ENCODE results near the gene TNRC6B.

TNRC6B gene

GRCh38 chr22:40210818-40211217 lies 33.1 kb downstream of the TNRC6B start:
- Histone ChIP-seq H3K36me3 (replicated peaks; ENCODE audit: low read depth, low read length) (no peaks in the 10 kb centered on the region), H3K9me3 (ENCODE audit: insufficient read depth, low read length) (no peaks in the 10 kb centered on the region), H3K4me3 (ENCODE audit: low read length) (peak overlapping the region; percentile 34), H3K4me1 (ENCODE audit: low read length) (peaks cover 52% of the 10 kb centered on the region), H3K4me2 (ENCODE audit: low read length) (peak overlapping the region; percentile 64), H4K20me1 (ENCODE audit: insufficient read depth, low read length) (peaks cover 58% of the 10 kb centered on the region), H3K9ac (ENCODE audit: low read length) (peak overlapping the region; percentile 2; the same call in 1 of the 2 replicates), H2AFZ (ENCODE audit: low read depth, low read length) (no peak overlapping the region), H3K27ac (ENCODE audit: low read length) (peak overlapping the region; percentile 49), H3K27me3 (ENCODE audit: low read depth, low read length) (no peaks in the 10 kb centered on the region; the same call in 1 of the 2 replicates), H3K79me2 (ENCODE audit: low read length) (peaks cover 62% of the 10 kb centered on the region)
- no peak for TF ChIP-seq EZH2phosphoT487 (IDR thresholded peaks at IDR 0.05; ENCODE audit: low read depth)
- TF ChIP-seq, protein P1, sequence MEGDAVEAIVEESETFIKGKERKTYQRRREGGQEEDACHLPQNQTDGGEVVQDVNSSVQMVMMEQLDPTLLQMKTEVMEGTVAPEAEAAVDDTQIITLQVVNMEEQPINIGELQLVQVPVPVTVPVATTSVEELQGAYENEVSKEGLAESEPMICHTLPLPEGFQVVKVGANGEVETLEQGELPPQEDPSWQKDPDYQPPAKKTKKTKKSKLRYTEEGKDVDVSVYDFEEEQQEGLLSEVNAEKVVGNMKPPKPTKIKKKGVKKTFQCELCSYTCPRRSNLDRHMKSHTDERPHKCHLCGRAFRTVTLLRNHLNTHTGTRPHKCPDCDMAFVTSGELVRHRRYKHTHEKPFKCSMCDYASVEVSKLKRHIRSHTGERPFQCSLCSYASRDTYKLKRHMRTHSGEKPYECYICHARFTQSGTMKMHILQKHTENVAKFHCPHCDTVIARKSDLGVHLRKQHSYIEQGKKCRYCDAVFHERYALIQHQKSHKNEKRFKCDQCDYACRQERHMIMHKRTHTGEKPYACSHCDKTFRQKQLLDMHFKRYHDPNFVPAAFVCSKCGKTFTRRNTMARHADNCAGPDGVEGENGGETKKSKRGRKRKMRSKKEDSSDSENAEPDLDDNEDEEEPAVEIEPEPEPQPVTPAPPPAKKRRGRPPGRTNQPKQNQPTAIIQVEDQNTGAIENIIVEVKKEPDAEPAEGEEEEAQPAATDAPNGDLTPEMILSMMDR (IDR thresholded peaks at IDR 0.05; ENCODE audit: low read depth, low read length), result no peak; the same call in 1 of the 2 replicates

DNA sequence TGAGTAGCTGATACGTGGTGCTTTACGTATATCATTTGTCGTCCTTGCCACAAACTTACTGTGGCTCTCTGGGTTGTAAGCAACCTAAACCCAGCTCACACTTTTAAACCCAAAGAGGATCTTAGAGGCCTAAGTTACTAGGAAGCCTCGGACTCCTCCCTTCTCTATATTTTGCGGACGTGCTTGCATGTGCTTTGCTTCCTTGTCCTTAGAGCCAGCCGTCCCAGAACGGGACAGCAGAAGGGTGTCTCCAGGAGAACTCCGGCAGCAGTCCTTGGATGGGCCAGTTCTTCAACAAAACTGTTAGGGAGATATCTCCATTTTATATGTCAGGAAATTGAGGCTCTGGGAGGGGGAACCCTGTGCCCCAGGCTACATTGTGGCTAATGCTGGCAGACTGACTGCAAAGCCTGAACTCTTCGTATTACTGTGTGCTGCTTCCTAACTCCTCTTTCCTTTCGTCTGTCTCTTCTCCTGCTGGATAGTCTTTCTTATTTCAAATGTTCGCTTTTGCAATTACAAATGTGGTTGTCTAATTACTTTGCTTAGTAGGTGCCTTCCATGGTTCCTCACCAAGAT lies 33.8 kb downstream of the TNRC6B start:
- Histone ChIP-seq H3K27ac (ENCODE audit: low read length) (no peak overlapping the region), H2AFZ (ENCODE audit: low read depth, low read length) (no peak overlapping the region), H4K20me1 (ENCODE audit: insufficient read depth, low read length) (peaks cover 56% of the 10 kb centered on the region), H3K9me3 (ENCODE audit: insufficient read depth, low read length) (no peaks in the 10 kb centered on the region), H3K9ac (ENCODE audit: low read length) (no peak overlapping the region), H3K36me3 (replicated peaks; ENCODE audit: low read depth, low read length) (no peaks in the 10 kb centered on the region), H3K79me2 (ENCODE audit: low read length) (peaks cover 62% of the 10 kb centered on the region), H3K4me3 (ENCODE audit: low read length) (peak overlapping the region; percentile 16), H3K4me2 (ENCODE audit: low read length) (peak overlapping the region; percentile 64), H3K27me3 (ENCODE audit: low read depth, low read length) (no peaks in the 10 kb centered on the region; the same call in 1 of the 2 replicates), H3K4me1 (ENCODE audit: low read length) (peaks cover 59% of the 10 kb centered on the region)
- no peak for TF ChIP-seq EZH2phosphoT487 (IDR thresholded peaks at IDR 0.05; ENCODE audit: low read depth)
- TF ChIP-seq, protein P1 (IDR thresholded peaks at IDR 0.05; ENCODE audit: low read depth, low read length), result no peak

GRCh38 chr22:40212121-40212520 lies 34.4 kb downstream of the TNRC6B start:
- Histone ChIP-seq H3K79me2 (ENCODE audit: low read length) (peaks cover 63% of the 10 kb centered on the region), H3K4me1 (ENCODE audit: low read length) (peaks cover 65% of the 10 kb centered on the region), H3K9me3 (ENCODE audit: insufficient read depth, low read length) (no peaks in the 10 kb centered on the region), H3K36me3 (replicated peaks; ENCODE audit: low read depth, low read length) (no peaks in the 10 kb centered on the region), H3K27me3 (ENCODE audit: low read depth, low read length) (no peaks in the 10 kb centered on the region; the same call in 1 of the 2 replicates), H3K4me2 (ENCODE audit: low read length) (no peak overlapping the region), H3K27ac (ENCODE audit: low read length) (no peak overlapping the region), H4K20me1 (ENCODE audit: insufficient read depth, low read length) (peaks cover 55% of the 10 kb centered on the region), H2AFZ (ENCODE audit: low read depth, low read length) (no peak overlapping the region), H3K4me3 (ENCODE audit: low read length) (no peak overlapping the region), H3K9ac (ENCODE audit: low read length) (no peak overlapping the region)
- no peak for TF ChIP-seq EZH2phosphoT487 (IDR thresholded peaks at IDR 0.05; ENCODE audit: low read depth)
- TF ChIP-seq, protein P1 (IDR thresholded peaks at IDR 0.05; ENCODE audit: low read depth, low read length), result no peak

GRCh38 chr22:40213478-40213877 lies 35.8 kb downstream of the TNRC6B start:
- H4K20me1 ChIP-seq (ENCODE audit: insufficient read depth, low read length), result peaks cover 55% of the 10 kb centered on the region
- no peaks in the 10 kb centered on the region; the same call in 1 of the 2 replicates for H3K27me3 ChIP-seq (ENCODE audit: low read depth, low read length)
- peaks cover 70% of the 10 kb centered on the region for H3K79me2 ChIP-seq (ENCODE audit: low read length)
- H3K9ac ChIP-seq (ENCODE audit: low read length), result no peak overlapping the region
- H3K4me3 ChIP-seq (ENCODE audit: low read length), result no peak overlapping the region
- H3K27ac ChIP-seq (ENCODE audit: low read length), result no peak overlapping the region
- no peak overlapping the region for H3K4me2 ChIP-seq (ENCODE audit: low read length)
- H3K4me1 ChIP-seq (ENCODE audit: low read length), result peaks cover 67% of the 10 kb centered on the region
- no peak for TF ChIP-seq EZH2phosphoT487 (IDR thresholded peaks at IDR 0.05; ENCODE audit: low read depth)
- TF ChIP-seq, protein P1 (IDR thresholded peaks at IDR 0.05; ENCODE audit: low read depth, low read length), result no peak
- no peak overlapping the region for H2AFZ ChIP-seq (ENCODE audit: low read depth, low read length)
- H3K36me3 ChIP-seq (replicated peaks; ENCODE audit: low read depth, low read length), result peaks cover under 1% of the 10 kb centered on the region
- H3K9me3 ChIP-seq (ENCODE audit: insufficient read depth, low read length), result no peaks in the 10 kb centered on the region
